ENCODE results near the gene PDE6B. TPM values are rescaled to one million over a fixed set of nuclear protein-coding genes. Genes with fewer than 3 reads are reported as not detected.

PDE6B gene
- polyA plus RNA-seq, 2 of the 4 experiments (the other 2 are of a cell fraction): not detected

- H3K4me1 ChIP-seq: no peaks in the 10 kb centered on the region
- no peaks in the 10 kb centered on the region; the same call in 2 of the 3 replicates for H3K9me3 ChIP-seq
- ATAC-seq (no peak), DNase-seq (ENCODE audit: low read depth in 1 of 2, low spot score in 1 of 2) (no peak), FAIRE-seq (no peak)
- 12% methylated on average over 4 of the region's 7 CpGs for WGBS (ENCODE audit: missing lambda C conversion rate)
- ChIA-PET CTCF (interaction anchor here (0.7 kb wide), 1 partner anchor 466 kb away, joined by 3 read pairs; no protein-coding TSS in a partner anchor), POLR2A (no interaction called here)
- TF ChIP-seq TP53 (CRISPR knock-in tag; IDR thresholded peaks at IDR 0.05) (no peak), RARB (CRISPR knock-in tag; IDR thresholded peaks at IDR 0.05) (no peak), FOSB (CRISPR knock-in tag; IDR thresholded peaks at IDR 0.05) (no peak), MYC (IDR thresholded peaks at IDR 0.05; ENCODE audit: borderline replicate concordance, low read length) (no peak), TFCP2L1 (CRISPR knock-in tag; IDR thresholded peaks at IDR 0.05) (no peak), ESRRA (IDR thresholded peaks at IDR 0.05; ENCODE audit: borderline replicate concordance, low read length) (no peak), ZNF302 (CRISPR knock-in tag; IDR thresholded peaks at IDR 0.05) (no peak), CTCF (IDR thresholded peaks at IDR 0.05) (no peak), FOXS1 (CRISPR knock-in tag; IDR thresholded peaks at IDR 0.05) (no peak), SMC3 (IDR thresholded peaks at IDR 0.05) (no peak), E2F6 (IDR thresholded peaks at IDR 0.05; ENCODE audit: borderline replicate concordance, low read depth) (no peak), HEYL (CRISPR knock-in tag; IDR thresholded peaks at IDR 0.05) (no peak), ZFP36 (IDR thresholded peaks at IDR 0.05; ENCODE audit: borderline replicate concordance, partially characterized antibody) (no peak), HES2 (IDR thresholded peaks at IDR 0.05) (no peak), BHLHE40 (IDR thresholded peaks at IDR 0.05; ENCODE audit: low read depth, low read length) (no peak), KDM1A (IDR thresholded peaks at IDR 0.05; ENCODE audit: low read depth) (no peak), CHD4 (IDR thresholded peaks at IDR 0.05; ENCODE audit: borderline replicate concordance) (no peak), ATOH8 (CRISPR knock-in tag; IDR thresholded peaks at IDR 0.05; ENCODE audit: low read depth) (no peak)
- no peak overlapping the region for H3K4me2 ChIP-seq
- no peak overlapping the region for H3K27ac ChIP-seq
- no peak overlapping the region for H3K4me3 ChIP-seq
Observed at GRCh38 chr4:608236-608635, 17.1 kb upstream of the PDE6B start.

- ATAC-seq: no peak
- no peak overlapping the region for H3K27ac ChIP-seq
- FAIRE-seq: no peak
- DNase-seq (ENCODE audit: low read depth in 1 of 2, low spot score in 1 of 2): no peak
- ChIA-PET POLR2A (no interaction called here), CTCF (no interaction called here)
- no peak overlapping the region for H3K4me2 ChIP-seq
- no peak overlapping the region for H3K4me3 ChIP-seq
- 52% methylated on average over 8 of the region's 8 CpGs for WGBS (ENCODE audit: missing lambda C conversion rate)
- H3K4me1 ChIP-seq: no peaks in the 10 kb centered on the region
- H3K9me3 ChIP-seq: no peaks in the 10 kb centered on the region; the same call in 2 of the 3 replicates
- no peak for TF ChIP-seq RAD21 (conservative IDR thresholded peaks at IDR 0.05 in 1 of 2, IDR thresholded peaks at IDR 0.05 in 1 of 2)
- TF ChIP-seq HMGXB4 (CRISPR knock-in tag; IDR thresholded peaks at IDR 0.05; ENCODE audit: borderline replicate concordance): no peak
- no peak for TF ChIP-seq PBX3 (IDR thresholded peaks at IDR 0.05)
- no peak for TF ChIP-seq HOXA7 (CRISPR knock-in tag; IDR thresholded peaks at IDR 0.05)
- no peak for TF ChIP-seq E2F6 (IDR thresholded peaks at IDR 0.05; ENCODE audit: borderline replicate concordance, low read depth)
- TF ChIP-seq KDM5A (IDR thresholded peaks at IDR 0.05): no peak
- no peak for TF ChIP-seq RARB (CRISPR knock-in tag; IDR thresholded peaks at IDR 0.05)
- no peak for TF ChIP-seq NR3C1 (IDR thresholded peaks at IDR 0.05)
- TF ChIP-seq ATOH8 (CRISPR knock-in tag; IDR thresholded peaks at IDR 0.05; ENCODE audit: low read depth): no peak
- TF ChIP-seq FOSL2 (IDR thresholded peaks at IDR 0.05): no peak
- no peak for TF ChIP-seq FOSL2 (CRISPR knock-in tag; IDR thresholded peaks at IDR 0.05)
- no peak for TF ChIP-seq HOXB5 (CRISPR knock-in tag; IDR thresholded peaks at IDR 0.05)
- no peak for TF ChIP-seq BCL3 (IDR thresholded peaks at IDR 0.05)
Observed at GRCh38 chr4:609400-610050, 15.8 kb upstream of the PDE6B start.
